ENCODE data around the gene IRF6.

Gene IRF6

GRCh38 chr1:209822706-209823105 lies 16.8 kb upstream of the IRF6 start:
- TF ChIP-seq, protein P1, sequence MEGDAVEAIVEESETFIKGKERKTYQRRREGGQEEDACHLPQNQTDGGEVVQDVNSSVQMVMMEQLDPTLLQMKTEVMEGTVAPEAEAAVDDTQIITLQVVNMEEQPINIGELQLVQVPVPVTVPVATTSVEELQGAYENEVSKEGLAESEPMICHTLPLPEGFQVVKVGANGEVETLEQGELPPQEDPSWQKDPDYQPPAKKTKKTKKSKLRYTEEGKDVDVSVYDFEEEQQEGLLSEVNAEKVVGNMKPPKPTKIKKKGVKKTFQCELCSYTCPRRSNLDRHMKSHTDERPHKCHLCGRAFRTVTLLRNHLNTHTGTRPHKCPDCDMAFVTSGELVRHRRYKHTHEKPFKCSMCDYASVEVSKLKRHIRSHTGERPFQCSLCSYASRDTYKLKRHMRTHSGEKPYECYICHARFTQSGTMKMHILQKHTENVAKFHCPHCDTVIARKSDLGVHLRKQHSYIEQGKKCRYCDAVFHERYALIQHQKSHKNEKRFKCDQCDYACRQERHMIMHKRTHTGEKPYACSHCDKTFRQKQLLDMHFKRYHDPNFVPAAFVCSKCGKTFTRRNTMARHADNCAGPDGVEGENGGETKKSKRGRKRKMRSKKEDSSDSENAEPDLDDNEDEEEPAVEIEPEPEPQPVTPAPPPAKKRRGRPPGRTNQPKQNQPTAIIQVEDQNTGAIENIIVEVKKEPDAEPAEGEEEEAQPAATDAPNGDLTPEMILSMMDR (IDR thresholded peaks at IDR 0.05; ENCODE audit: insufficient read depth, low read length, poor library complexity, severe bottlenecking) = no peak
- Histone ChIP-seq H3K27me3 (replicated peaks; ENCODE audit: control insufficient read depth, insufficient read depth, low read length) (no peaks in the 10 kb centered on the region), H3K36me3 (ENCODE audit: control insufficient read depth, insufficient read depth, low read length) (no peaks in the 10 kb centered on the region), H3K4me3 (replicated peaks; ENCODE audit: low read depth, low read length) (no peak overlapping the region)
- DNase-seq (ENCODE audit: extremely low read depth, insufficient read length) = no peak

DNA sequence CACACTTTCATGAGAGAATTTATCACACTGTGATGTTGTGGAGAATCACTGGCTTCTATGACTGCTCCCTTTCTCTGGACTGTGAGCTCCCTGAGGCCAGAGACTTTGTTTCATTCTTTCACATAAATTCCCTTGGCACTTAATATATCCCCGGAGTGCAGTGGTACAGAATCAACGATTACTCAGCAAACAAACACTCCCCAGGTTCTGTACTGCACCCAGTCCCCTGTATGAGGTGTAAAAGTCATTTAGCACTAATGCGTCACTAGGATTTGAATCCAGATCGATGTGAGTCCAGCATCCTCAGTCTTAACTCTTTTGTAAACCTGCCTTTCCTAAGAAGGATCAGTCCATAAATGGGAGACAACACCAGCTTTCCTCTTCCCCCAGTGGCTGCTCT lies 15.0 kb upstream of the IRF6 start:
- Histone ChIP-seq H3K27me3 (replicated peaks; ENCODE audit: control insufficient read depth, insufficient read depth, low read length) (no peaks in the 10 kb centered on the region), H3K36me3 (ENCODE audit: control insufficient read depth, insufficient read depth, low read length) (no peaks in the 10 kb centered on the region), H3K4me3 (replicated peaks; ENCODE audit: low read depth, low read length) (no peak overlapping the region)
- TF ChIP-seq, protein P1 (IDR thresholded peaks at IDR 0.05; ENCODE audit: insufficient read depth, low read length, poor library complexity, severe bottlenecking) = no peak
- DNase-seq (ENCODE audit: extremely low read depth, insufficient read length) = no peak

DNA sequence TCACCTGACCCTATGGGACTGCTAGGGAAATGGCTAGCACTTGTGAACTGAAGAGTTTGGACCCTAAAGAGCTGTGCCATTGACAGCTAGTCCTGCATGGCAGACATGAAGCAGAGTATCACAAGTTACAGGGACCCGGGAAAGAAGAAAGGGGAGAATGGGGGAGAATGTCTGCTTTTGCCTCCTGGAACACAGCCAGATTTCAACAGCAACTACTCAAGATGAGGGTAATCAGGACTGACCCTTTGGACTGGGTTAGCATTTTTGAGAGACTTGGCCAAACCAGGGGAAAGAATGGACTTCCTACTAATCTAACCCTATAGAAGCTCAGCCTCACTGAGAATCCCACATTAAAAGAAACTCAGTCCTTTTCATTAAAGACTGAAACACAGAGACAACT lies 13.1 kb upstream of the IRF6 start:
- H3K36me3 ChIP-seq (ENCODE audit: control insufficient read depth, insufficient read depth, low read length) = no peaks in the 10 kb centered on the region
- TF ChIP-seq, protein P1 (IDR thresholded peaks at IDR 0.05; ENCODE audit: insufficient read depth, low read length, poor library complexity, severe bottlenecking) = no peak
- no peak overlapping the region for H3K4me3 ChIP-seq (replicated peaks; ENCODE audit: low read depth, low read length)
- DNase-seq (ENCODE audit: extremely low read depth, insufficient read length) = no peak
- no peaks in the 10 kb centered on the region for H3K27me3 ChIP-seq (replicated peaks; ENCODE audit: control insufficient read depth, insufficient read depth, low read length)

DNA sequence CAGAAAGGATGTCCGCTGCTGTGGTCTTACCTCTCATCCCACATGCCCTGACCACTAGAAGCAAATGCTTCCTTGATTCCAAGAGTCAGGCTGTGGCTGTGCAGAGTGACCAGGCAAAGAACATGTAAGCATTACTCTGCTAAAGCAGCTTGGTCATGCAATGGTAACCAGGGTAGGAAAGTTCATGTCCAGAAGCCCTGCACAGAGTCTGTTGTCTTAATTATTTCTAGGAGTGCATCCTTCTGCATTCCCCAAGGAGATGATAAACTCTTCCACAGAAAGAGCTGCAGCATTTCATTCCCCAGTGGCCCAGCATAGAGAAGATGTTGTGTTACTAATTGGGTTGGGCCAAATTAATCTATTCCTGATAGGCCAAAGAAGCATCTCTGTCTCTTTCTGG lies 11.7 kb upstream of the IRF6 start:
- no peak for DNase-seq (ENCODE audit: extremely low read depth, insufficient read length)
- Histone ChIP-seq H3K4me3 (replicated peaks; ENCODE audit: low read depth, low read length) (no peak overlapping the region), H3K36me3 (ENCODE audit: control insufficient read depth, insufficient read depth, low read length) (no peaks in the 10 kb centered on the region), H3K27me3 (replicated peaks; ENCODE audit: control insufficient read depth, insufficient read depth, low read length) (no peaks in the 10 kb centered on the region)
- TF ChIP-seq, protein P1 (IDR thresholded peaks at IDR 0.05; ENCODE audit: insufficient read depth, low read length, poor library complexity, severe bottlenecking) = no peak

DNA sequence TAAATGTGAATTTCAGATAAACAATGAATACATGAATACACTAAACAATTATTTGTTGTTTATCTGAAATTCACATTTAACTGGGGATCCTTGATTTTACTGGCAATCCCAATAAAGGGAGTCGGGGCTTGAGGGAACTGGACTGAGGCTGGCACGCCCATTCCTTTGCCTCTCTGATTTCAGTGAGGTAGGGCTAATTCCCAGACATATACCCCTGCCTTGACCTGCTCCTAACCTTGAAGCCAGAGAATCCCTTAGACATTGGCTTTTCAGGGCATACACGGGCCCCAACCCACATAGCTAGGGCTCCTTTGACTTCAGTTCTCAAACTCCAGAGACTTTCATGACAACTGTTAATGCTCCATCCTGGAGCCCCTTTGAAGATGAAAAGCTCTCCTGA lies 11.0 kb upstream of the IRF6 start:
- no peaks in the 10 kb centered on the region for H3K27me3 ChIP-seq (replicated peaks; ENCODE audit: control insufficient read depth, insufficient read depth, low read length)
- no peaks in the 10 kb centered on the region for H3K36me3 ChIP-seq (ENCODE audit: control insufficient read depth, insufficient read depth, low read length)
- no peak overlapping the region for H3K4me3 ChIP-seq (replicated peaks; ENCODE audit: low read depth, low read length)
- DNase-seq (ENCODE audit: extremely low read depth, insufficient read length) = no peak
- TF ChIP-seq, protein P1 (IDR thresholded peaks at IDR 0.05; ENCODE audit: insufficient read depth, low read length, poor library complexity, severe bottlenecking) = no peak

DNA sequence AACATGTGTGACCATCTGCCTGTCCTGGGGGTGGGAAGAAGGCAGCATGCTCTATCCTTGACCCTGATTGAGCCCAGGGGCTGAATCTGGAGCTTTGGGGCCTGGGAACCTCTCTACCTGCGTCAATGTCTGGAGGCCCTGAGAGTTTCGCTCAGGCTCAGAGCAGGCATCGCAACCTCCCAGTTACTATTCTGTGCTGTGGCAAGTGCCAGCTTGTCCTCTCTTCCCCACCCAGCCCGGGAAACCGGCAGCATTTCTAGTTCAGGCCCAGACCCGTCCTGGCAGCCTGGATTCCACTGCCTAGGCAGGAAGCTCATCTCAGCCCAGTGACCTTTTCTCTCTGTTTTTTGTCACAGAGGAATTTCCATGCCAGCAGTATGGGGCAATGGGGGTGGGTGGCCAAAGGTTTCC lies 10.0 kb upstream of the IRF6 start:
- Histone ChIP-seq H3K27me3 (replicated peaks; ENCODE audit: control insufficient read depth, insufficient read depth, low read length) (no peaks in the 10 kb centered on the region), H3K4me3 (replicated peaks; ENCODE audit: low read depth, low read length) (no peak overlapping the region), H3K36me3 (ENCODE audit: control insufficient read depth, insufficient read depth, low read length) (no peaks in the 10 kb centered on the region)
- no peak for DNase-seq (ENCODE audit: extremely low read depth, insufficient read length)
- TF ChIP-seq, protein P1 (IDR thresholded peaks at IDR 0.05; ENCODE audit: insufficient read depth, low read length, poor library complexity, severe bottlenecking) = no peak

All from GM06990 (cell line).